IMR-90 (cell line): ENCODE data around the gene CCDC88C. TPM values are rescaled to one million over a fixed set of nuclear protein-coding genes. Genes with fewer than 3 reads are reported as not detected.

Source experiments
- ATAC-seq: fragments of 200-7000 bp; cut with Tn5 transposase; 2 replicates; pipeline ENCODE4 v1.9.1; 2020; ENCODE audit warnings: low read depth, mild to moderate bottlenecking, moderate library complexity
- BruUV-seq: library from RNA; stranded (reverse); fragments of 400-500 nt; replicated peaks from 2 replicates; lab custom pipeline; 2021; lab: Mats Ljungman, UMichigan
- CTCF ChIA-PET: fragments of 300-600 bp; formaldehyde crosslinking; extraction: SDS; loops from one replicate; lab custom pipeline; 2021; ENCODE audit warnings: antibody characterized with exemption; lab: Yijun Ruan, JAX
- POLR2A ChIA-PET: fragments of 300-600 bp; sonication (Branson Sonifier 250); formaldehyde crosslinking; loops from one replicate; lab custom pipeline; 2022; ENCODE audit warnings: antibody characterized with exemption; ENCODE audit not compliant: unreplicated experiment; lab: Charles Lee
- DNase-seq: peaks from one replicate; pipeline ENCODE4 v3.0.0; 2013
- H2AFZ ChIP-seq: replicated peaks from 2 replicates; pipeline ENCODE3; 2013; ENCODE audit warnings: low read length, mild to moderate bottlenecking; ENCODE audit not compliant: poor library complexity
- H2AK5ac ChIP-seq: 2 replicates; pipeline ENCODE4 v1.6.1; 2013; ENCODE audit warnings: low read depth, low read length, inconsistent platforms
- H2AK9ac ChIP-seq: replicated peaks from 2 replicates; pipeline ENCODE3; 2013; ENCODE audit warnings: mild to moderate bottlenecking, low read depth, low read length, moderate library complexity; ENCODE audit not compliant: poor library complexity
- H2BK120ac ChIP-seq: 2 replicates; pipeline ENCODE4 v1.6.1; 2013; ENCODE audit warnings: low read depth, low read length, inconsistent platforms
- H2BK15ac ChIP-seq: 3 replicates; pipeline ENCODE4 v1.6.1; 2013; ENCODE audit warnings: low read depth, low read length, inconsistent platforms
- H2BK20ac ChIP-seq: 2 replicates; pipeline ENCODE4 v1.6.1; 2013; ENCODE audit warnings: low read depth, mild to moderate bottlenecking, inconsistent platforms, low read length, moderate library complexity
- H2BK5ac ChIP-seq: 2 replicates; pipeline ENCODE4 v1.6.1; 2013; ENCODE audit warnings: mild to moderate bottlenecking, low read depth, low read length, inconsistent platforms; ENCODE audit not compliant: poor library complexity, severe bottlenecking
- H3K14ac ChIP-seq: replicated peaks from 2 replicates; pipeline ENCODE4 v1.6.1; 2013; ENCODE audit warnings: low read depth, low read length, inconsistent platforms
- H3K18ac ChIP-seq: 2 replicates; pipeline ENCODE4 v1.6.1; 2013; ENCODE audit warnings: low read depth, low read length, control low read depth
- H3K23ac ChIP-seq: 2 replicates; pipeline ENCODE4 v1.6.1; 2013; ENCODE audit warnings: low read depth, low read length, inconsistent platforms
- H3K27ac ChIP-seq: 2 replicates; pipeline ENCODE4 v1.5.1; 2013; ENCODE audit warnings: mild to moderate bottlenecking, control low read depth, low read length; ENCODE audit not compliant: insufficient read depth
- H3K27me3 ChIP-seq: 2 replicates; pipeline ENCODE4 v1.6.1; 2013; ENCODE audit warnings: low read length; ENCODE audit not compliant: control insufficient read depth, insufficient read depth
- H3K36me3 ChIP-seq: 2 replicates; pipeline ENCODE4 v1.6.1; 2013; ENCODE audit warnings: low read length, mixed read lengths; ENCODE audit not compliant: control insufficient read depth, insufficient read depth
- H3K4ac ChIP-seq: 2 replicates; pipeline ENCODE4 v1.6.1; 2013; ENCODE audit warnings: low read depth, low read length, inconsistent platforms
- H3K4me1 ChIP-seq: 2 replicates; pipeline ENCODE4 v1.6.1; 2013; ENCODE audit warnings: low read length, mixed read lengths; ENCODE audit not compliant: control insufficient read depth, insufficient read depth
- H3K4me2 ChIP-seq: 2 replicates; pipeline ENCODE4 v1.6.1; 2013; ENCODE audit warnings: low read depth, mild to moderate bottlenecking, control low read depth, low read length, moderate library complexity
- H3K4me3 ChIP-seq: 2 replicates; pipeline ENCODE4 v1.5.1; 2013; ENCODE audit warnings: low read depth, mild to moderate bottlenecking, control low read depth, low read length, moderate library complexity; ENCODE audit not compliant: insufficient read depth
- H3K56ac ChIP-seq: 2 replicates; pipeline ENCODE4 v1.6.1; 2013; ENCODE audit warnings: low read length, inconsistent platforms; ENCODE audit not compliant: insufficient read depth; ENCODE audit errors: extremely low read depth
- H3K79me1 ChIP-seq, 2 experiments: 2 replicates each; pipeline ENCODE4 v1.6.1; 2013; ENCODE audit warnings: low read length in 2 of 2, inconsistent platforms in 1 of 2, low read depth in 1 of 2
- H3K9ac ChIP-seq: 2 replicates; pipeline ENCODE4 v1.6.1; 2013; ENCODE audit warnings: low read depth, low read length, control low read depth
- H3K9me1 ChIP-seq: 2 replicates; pipeline ENCODE4 v1.6.1; 2013; ENCODE audit warnings: low read length, inconsistent platforms; ENCODE audit not compliant: insufficient read depth
- H3K9me3 ChIP-seq: 2 replicates; pipeline ENCODE4 v1.6.1; 2013; ENCODE audit warnings: low read length; ENCODE audit not compliant: control insufficient read depth, insufficient read depth
- H4K20me1 ChIP-seq: 2 replicates; pipeline ENCODE4 v1.6.1; 2013; ENCODE audit warnings: low read length, inconsistent platforms; ENCODE audit not compliant: insufficient read depth
- H4K5ac ChIP-seq: 2 replicates; pipeline ENCODE4 v1.6.1; 2013; ENCODE audit warnings: mild to moderate bottlenecking, low read depth, low read length, control low read depth
- H4K8ac ChIP-seq, 2 experiments: 2 replicates each; pipeline ENCODE4 v1.6.1; 2013; ENCODE audit warnings: low read depth in 2 of 2, low read length in 2 of 2, control low read depth in 1 of 2, inconsistent platforms in 1 of 2
- H4K91ac ChIP-seq: 2 replicates; pipeline ENCODE4 v1.6.1; 2013; ENCODE audit warnings: low read depth, low read length, inconsistent platforms; ENCODE audit not compliant: insufficient read depth
- CTCF ChIP-seq: conservative IDR thresholded peaks from 2 replicates; pipeline ENCODE4 v1.5.1; 2012; ENCODE audit warnings: mild to moderate bottlenecking, low read depth, low read length, improper control_type of control experiment
- ELK1 ChIP-seq: fragments of 150-350 bp; IDR thresholded peaks from 2 replicates; pipeline ENCODE4 v1.6.1; 2016; ENCODE audit warnings: low read depth, mild to moderate bottlenecking, low read length, moderate library complexity, borderline replicate concordance
- RAD21 ChIP-seq: IDR thresholded peaks from 2 replicates; pipeline ENCODE4 v1.6.1; 2012; ENCODE audit warnings: low read length, improper control_type of control experiment
- SMC3 ChIP-seq: fragments of 150-350 bp; IDR thresholded peaks from 2 replicates; pipeline ENCODE4 v1.6.1; 2016; ENCODE audit warnings: low read depth, mild to moderate bottlenecking, antibody characterized with exemption, low read length, moderate library complexity
- WGBS, 2 experiments: methylation state at CpG; one replicate each; pipeline versions ENCODE4 v1.1.5 to v1.1.7; 2013; ENCODE audit warnings: missing lambda C conversion rate in 2 of 2; ENCODE audit not compliant: insufficient read length in 1 of 2; ENCODE audit errors: extremely low coverage in 2 of 2; 5-methylcytosine and 5-hydroxymethylcytosine counted together
- dilution Hi-C: fragments of 300-500 bp; cut with HindIII; formaldehyde crosslinking; loops from one replicate; pipeline ENCODE4 v1.14.3; 2018; ENCODE audit warnings: low sequenced_read_pairs; ENCODE audit not compliant: unreplicated experiment
- in situ Hi-C: fragments of 300-500 bp; cut with MboI; formaldehyde crosslinking; loops from 3 replicates; pipeline ENCODE4 v1.14.3; 2019; ENCODE audit warnings: low sequenced_read_pairs, inconsistent platforms, mixed read lengths
- intact Hi-C: fragments of 100-400 bp; cut with micrococcal nuclease; formaldehyde crosslinking; loops from 2 replicates; pipeline ENCODE4 v1.10.0; 2022
- polyA plus RNA-seq, 3 experiments: library from polyadenylated mRNA; depleted of rRNA; stranded (reverse); fragments of >200 nt; gene quantifications; 2 replicates each; pipeline ENCODE4 v1.2.3, GENCODE V29; 2012; ENCODE audit warnings: low replicate concordance in 1 of 3
- total RNA-seq: library from RNA; depleted of rRNA; stranded (reverse); fragments of >200 nt; gene quantifications from 2 replicates; pipeline ENCODE4 v1.2.3, GENCODE V29; 2012

Gene CCDC88C
- total and polyA plus RNA-seq, 2 of the 4 experiments (the other 2 are of a cell fraction): 0.17 to 0.18 TPM

- Histone ChIP-seq H3K79me1 (no peaks in the 10 kb centered on the region), H3K23ac (no peak overlapping the region), H2BK15ac (no peak overlapping the region), H2BK5ac (no peak overlapping the region), H2BK20ac (no peak overlapping the region), H3K36me3 (no peaks in the 10 kb centered on the region), H4K5ac (no peak overlapping the region), H4K8ac (no peak overlapping the region), H2AK5ac (no peak overlapping the region), H3K4ac (no peak overlapping the region), H3K18ac (no peak overlapping the region), H3K4me1 (no peaks in the 10 kb centered on the region), H3K56ac (no peak overlapping the region), H2AK9ac (no peak overlapping the region), H3K27ac (no peak overlapping the region), H3K14ac (no peak overlapping the region), H4K20me1 (no peaks in the 10 kb centered on the region), H3K4me2 (no peak overlapping the region), H3K9ac (no peak overlapping the region), H4K91ac (no peak overlapping the region), H2AFZ (no peak overlapping the region), H3K9me1 (no peaks in the 10 kb centered on the region), H2BK120ac (no peak overlapping the region), H3K9me3 (no peaks in the 10 kb centered on the region), H3K4me3 (no peak overlapping the region), H3K27me3 (peaks cover 23% of the 10 kb centered on the region)
- TF ChIP-seq ELK1 (no peak), SMC3 (peak; percentile 69), RAD21 (peak; percentile 74), CTCF (peak; percentile 81)
- in situ Hi-C loops (loop anchor here (10.0 kb wide), 1 partner anchor 101 kb away; no protein-coding TSS in a partner anchor), intact Hi-C loops (loop anchor here (1.0 kb wide), 1 partner anchor 94 kb away; no protein-coding TSS in a partner anchor), dilution Hi-C loops (no loop called here)
- BruUV-seq: no TSS peak
- ChIA-PET POLR2A (no interaction called here), CTCF (interaction anchor here (0.6 to 1.9 kb wide), 10 partner anchors 10 to 137 kb away, joined by 3 to 9 read pairs (median 3); partner anchors contain the start of gene CCDC88C)
- ATAC-seq: peak; percentile 86
- peak; percentile 46 for DNase-seq
- 46% methylated on average over 8 of the region's 25 CpGs; no CpG with 5 or more reads in 1 of the 2 experiments for WGBS, 2 experiments
Measured at GRCh38 chr14:91323671-91324605, 93.7 kb downstream of the CCDC88C start.
